ENCODE results near the gene TEX2. TPM values are rescaled to one million over a fixed set of nuclear protein-coding genes. Genes with fewer than 3 reads are reported as not detected.
A peak's percentile ranks its signal among the peaks of the same experiment; 100 is the strongest.

TEX2 gene
- total and polyA plus RNA-seq, 8 donors = 20.1 to 38.2 (median 24.5) TPM

DNA sequence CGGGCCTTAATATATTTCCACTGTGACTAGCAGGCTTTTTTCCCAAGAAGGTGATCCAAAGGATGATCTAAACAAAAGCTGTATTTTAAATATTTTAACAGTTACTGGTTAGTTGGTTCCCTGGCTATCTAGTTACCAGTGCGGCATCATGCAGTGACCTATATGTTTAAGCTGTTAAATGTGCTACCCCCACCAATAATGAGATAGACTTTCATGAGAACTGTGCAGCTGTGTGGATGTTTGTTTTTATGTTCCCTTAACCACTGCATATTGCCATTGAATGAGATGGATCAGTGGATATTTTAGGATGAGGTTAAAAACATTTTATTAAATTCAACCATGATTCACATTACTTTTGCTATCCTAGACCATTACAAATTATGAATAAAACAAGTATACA, 150.1 kb downstream of the TEX2 start:
- H3K4me1 ChIP-seq = peaks cover 7 to 68% of the 10 kb centered on the region in 2 donors
- H3K27ac ChIP-seq = no peak overlapping the region
- TF ChIP-seq, protein P1, sequence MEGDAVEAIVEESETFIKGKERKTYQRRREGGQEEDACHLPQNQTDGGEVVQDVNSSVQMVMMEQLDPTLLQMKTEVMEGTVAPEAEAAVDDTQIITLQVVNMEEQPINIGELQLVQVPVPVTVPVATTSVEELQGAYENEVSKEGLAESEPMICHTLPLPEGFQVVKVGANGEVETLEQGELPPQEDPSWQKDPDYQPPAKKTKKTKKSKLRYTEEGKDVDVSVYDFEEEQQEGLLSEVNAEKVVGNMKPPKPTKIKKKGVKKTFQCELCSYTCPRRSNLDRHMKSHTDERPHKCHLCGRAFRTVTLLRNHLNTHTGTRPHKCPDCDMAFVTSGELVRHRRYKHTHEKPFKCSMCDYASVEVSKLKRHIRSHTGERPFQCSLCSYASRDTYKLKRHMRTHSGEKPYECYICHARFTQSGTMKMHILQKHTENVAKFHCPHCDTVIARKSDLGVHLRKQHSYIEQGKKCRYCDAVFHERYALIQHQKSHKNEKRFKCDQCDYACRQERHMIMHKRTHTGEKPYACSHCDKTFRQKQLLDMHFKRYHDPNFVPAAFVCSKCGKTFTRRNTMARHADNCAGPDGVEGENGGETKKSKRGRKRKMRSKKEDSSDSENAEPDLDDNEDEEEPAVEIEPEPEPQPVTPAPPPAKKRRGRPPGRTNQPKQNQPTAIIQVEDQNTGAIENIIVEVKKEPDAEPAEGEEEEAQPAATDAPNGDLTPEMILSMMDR (IDR thresholded peaks at IDR 0.05) = no peak
- no peak for ATAC-seq
- intact Hi-C loops (cut with DNase I) = no loop called here
- DNase-seq = no peak
- H3K36me3 ChIP-seq = no peaks in the 10 kb centered on the region
- no peaks in the 10 kb centered on the region for H3K9me3 ChIP-seq
- H3K4me3 ChIP-seq = no peak overlapping the region
- H3K27me3 ChIP-seq = no peaks in the 10 kb centered on the region

DNA sequence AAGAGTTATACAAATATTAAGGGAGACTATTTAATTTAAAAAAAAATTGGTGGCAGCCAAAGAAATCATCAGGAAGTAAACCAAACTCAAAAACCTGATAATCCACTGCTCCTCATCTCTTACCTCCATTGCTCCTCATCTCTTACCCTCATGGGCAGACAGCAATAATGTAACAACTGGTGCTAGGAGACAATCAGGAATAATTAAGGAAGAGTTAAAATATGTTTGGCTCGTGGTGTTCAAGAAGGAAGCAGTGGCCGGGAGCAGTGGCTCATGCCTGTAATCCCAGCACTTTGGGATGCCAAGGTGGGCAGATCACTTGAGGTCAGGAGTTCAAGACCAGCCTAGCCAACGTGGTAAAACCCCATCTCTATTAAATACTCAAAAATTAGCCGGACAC, 151.2 kb downstream of the TEX2 start:
- Histone ChIP-seq H3K4me3 (no peak overlapping the region), H3K4me1 (peaks cover 0 to 69% of the 10 kb centered on the region in 2 donors)

DNA sequence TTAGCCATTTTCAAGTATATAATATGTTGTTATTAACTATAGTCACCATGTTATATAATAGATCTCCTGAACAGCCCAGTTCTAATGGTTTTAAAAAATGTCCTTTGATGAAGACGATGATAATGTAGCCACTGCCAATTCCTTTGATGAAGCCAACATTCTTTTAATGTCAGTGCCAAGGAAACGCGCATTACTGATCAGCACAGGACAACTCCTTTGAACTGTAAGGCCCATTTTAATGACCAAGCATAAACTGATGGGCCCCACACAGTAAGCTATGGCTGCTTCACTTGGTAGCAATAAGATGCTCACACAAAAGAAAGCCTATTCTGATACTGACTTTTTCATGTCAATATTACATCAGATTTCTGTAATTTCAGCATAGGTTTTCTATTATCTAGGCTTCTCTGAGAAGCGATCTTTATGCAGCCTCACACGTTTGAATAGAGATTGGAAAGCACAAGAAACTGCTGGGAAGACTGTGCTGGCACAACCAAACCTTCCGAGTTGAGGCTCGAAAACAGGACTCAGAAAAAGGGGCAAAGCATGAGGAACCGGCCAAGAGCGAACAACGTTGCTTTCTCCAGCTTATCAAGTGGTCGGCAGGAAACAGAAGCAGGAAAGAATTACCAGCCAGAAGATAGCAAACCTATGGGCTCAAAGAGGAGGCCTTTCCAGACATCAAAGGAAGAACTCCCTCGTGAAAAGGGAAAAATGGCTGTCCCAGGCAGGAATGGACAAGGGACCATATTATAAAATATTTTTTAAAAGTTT, 152.5 kb downstream of the TEX2 start:
- TF ChIP-seq, protein P1 (IDR thresholded peaks at IDR 0.05) = no peak
- peaks cover 0 to 62% of the 10 kb centered on the region in 2 donors for H3K4me1 ChIP-seq
- no peak for DNase-seq

More for the DNA sequence above, 151.2 kb downstream of the TEX2 start:
- Histone ChIP-seq H3K36me3 (no peaks in the 10 kb centered on the region), H3K27ac (no peak overlapping the region), H3K27me3 (no peaks in the 10 kb centered on the region), H3K9me3 (no peaks in the 10 kb centered on the region)
- no peak for DNase-seq
- intact Hi-C loops (cut with DNase I) = no loop called here
- TF ChIP-seq, protein P1 (IDR thresholded peaks at IDR 0.05) = no peak
- ATAC-seq = no peak

DNA sequence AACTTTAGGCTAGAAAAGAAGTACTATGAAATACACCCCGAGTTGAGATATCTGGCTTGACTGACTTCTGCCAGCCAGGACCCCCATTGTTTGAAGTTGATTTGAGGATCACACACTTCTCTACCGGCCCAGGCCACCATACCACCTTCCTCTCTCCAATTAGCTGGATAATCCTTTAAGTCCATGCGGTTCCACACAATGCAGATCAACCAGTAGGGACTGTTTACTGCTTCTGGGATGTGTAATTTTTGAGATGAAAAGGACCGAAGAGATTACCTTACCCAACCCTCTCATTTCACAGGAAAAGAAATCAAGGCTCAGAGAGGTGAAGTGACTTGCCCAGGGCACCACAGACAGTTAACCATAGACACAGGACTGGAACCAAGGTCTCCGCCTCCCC, 153.7 kb downstream of the TEX2 start:
- Histone ChIP-seq H3K9me3 (no peaks in the 10 kb centered on the region), H3K4me1 (peaks cover 0 to 53% of the 10 kb centered on the region in 2 donors), H3K27ac (no peak overlapping the region), H3K36me3 (no peaks in the 10 kb centered on the region), H3K4me3 (no peak overlapping the region), H3K27me3 (no peaks in the 10 kb centered on the region)
- TF ChIP-seq, protein P1 (IDR thresholded peaks at IDR 0.05) = no peak
- intact Hi-C loops (cut with DNase I) = no loop called here
- ATAC-seq = no peak
- DNase-seq = no peak

More for the DNA sequence above, 152.5 kb downstream of the TEX2 start:
- Histone ChIP-seq H3K27ac (no peak overlapping the region), H3K4me3 (no peak overlapping the region), H3K9me3 (no peaks in the 10 kb centered on the region), H3K36me3 (no peaks in the 10 kb centered on the region), H3K27me3 (no peaks in the 10 kb centered on the region)
- intact Hi-C loops (cut with DNase I) = no loop called here
- ATAC-seq = no peak

DNA sequence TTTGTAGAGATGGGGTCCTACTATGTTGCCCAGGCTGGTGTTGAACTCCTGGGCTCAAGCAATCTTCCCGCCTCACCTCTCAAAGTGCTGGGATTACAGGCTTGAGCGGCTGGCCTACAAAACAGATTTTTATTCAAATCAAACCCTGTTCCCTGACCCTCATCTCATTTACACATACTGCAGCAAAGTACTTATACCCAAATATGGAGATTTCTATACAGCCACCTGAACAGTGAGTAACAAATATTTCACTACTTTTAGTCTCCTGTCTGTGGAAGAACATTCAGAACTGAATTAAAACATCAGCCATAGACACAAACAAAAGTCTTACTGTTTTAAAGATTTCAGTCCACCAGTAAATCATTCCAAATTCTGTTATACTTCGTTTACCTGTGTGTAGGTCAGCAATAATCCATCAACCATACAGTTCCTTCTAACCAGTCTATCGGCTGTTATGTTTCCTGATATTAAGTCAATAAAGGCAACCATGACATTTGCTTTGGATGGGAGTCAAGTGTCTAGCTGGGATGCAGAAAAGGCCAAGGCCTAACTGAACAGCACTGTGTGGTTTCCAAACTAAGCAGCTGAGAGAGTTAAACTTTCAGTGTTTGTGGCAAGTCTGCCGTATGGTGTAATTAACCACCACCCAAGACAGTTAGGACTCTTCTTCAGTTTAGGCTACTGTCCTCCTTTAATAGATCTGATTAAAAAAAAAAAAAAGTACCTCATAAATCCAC, 155.4 kb downstream of the TEX2 start:
- H3K4me1 ChIP-seq = peaks cover 0 to 57% of the 10 kb centered on the region in 2 donors

More for the DNA sequence above, 155.4 kb downstream of the TEX2 start:
- DNase-seq (no peak), ATAC-seq (peak; percentile 46)
- Histone ChIP-seq H3K4me3 (no peak overlapping the region), H3K27ac (no peak overlapping the region), H3K27me3 (no peaks in the 10 kb centered on the region), H3K36me3 (peaks cover 0 to 2% of the 10 kb centered on the region in 2 donors), H3K9me3 (no peaks in the 10 kb centered on the region)
- intact Hi-C loops (cut with DNase I) = no loop called here
- TF ChIP-seq, protein P1 (IDR thresholded peaks at IDR 0.05) = no peak

All from left lung (tissue), 10 donors.